ENCODE data around the gene NT5C1B.
A peak's percentile ranks its signal among the peaks of the same experiment; 100 is the strongest.
"Not testable (repeated sequence)": the region's sequence is repeated elsewhere in the genome, so short reads cannot be mapped to it uniquely, and the experiment has no call there.

Gene NT5C1B

DNA sequence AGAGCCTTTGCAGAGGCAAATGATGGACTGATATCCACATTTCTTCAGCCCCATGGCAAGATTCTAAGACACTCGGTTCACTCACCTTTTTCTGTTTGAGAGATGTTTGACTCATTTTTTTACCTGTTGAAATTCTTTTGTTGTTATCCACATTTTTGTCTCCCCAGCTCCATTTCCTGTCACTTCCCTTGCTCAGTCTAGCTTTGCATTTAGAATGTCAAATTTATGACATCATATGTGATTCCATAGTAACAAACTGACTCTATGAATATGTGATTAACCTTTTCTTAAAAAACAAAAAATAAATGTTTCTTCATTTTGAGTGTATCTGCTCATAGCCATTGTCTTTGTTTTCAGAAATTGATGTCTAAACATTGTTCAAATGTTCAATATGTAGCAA, at the start of gene NT5C1B:
Gene NT5C1B (minus strand): TSS at position 216 of the 400 bp plus-strand sequence. CDS start 101 bp downstream, at position 115.
- no peak for DNase-seq

DNA sequence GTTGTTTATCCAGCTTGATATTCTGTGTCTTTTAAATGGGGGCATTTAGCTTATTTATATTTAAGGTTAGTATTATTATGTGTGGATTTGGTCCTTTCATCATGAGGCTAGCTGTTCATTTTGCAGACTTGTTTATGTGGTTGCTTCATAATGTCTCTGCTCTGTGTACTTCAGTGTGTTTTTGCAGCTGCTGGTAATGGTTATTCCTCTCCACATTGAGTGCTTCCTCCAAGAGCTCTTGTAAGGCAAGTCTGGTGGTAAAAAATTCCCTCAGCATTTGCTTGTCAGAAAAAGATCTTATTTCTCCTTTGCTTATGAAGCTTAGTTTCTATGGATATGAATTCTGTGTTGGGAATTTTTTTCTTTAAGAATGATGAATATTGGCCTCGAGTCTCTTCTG, 47.8 kb upstream of the NT5C1B start:
- DNase-seq: no peak

- DNase-seq: not testable (repeated sequence)
Observed at GRCh38 chr2:18632699-18633098, 43.3 kb upstream of the NT5C1B start.

- DNase-seq: no peak
Observed at GRCh38 chr2:18630941-18631340, 41.6 kb upstream of the NT5C1B start.

GRCh38 chr2:18630541-18630940, 41.2 kb upstream of the NT5C1B start:
- no peak for DNase-seq

DNA sequence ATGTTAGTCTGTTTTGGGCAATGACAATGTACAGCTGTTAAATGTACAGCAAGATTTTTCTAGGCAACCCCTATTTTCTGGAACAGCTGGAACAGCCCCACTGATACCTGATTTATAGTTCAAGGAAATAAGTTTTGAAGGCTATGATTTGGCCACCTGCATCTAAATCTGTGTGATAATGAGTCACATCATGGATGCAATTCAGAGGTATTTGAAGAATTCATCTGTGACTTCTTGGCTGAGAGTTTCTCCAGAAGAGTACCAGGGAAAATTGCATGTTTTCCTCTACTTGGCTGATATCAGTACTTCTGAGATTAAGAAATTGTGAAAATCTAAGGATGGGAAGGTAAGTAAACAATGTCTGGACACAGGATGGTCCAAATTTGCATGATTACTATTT, 40.7 kb upstream of the NT5C1B start:
- peak; percentile 81 for DNase-seq

DNA sequence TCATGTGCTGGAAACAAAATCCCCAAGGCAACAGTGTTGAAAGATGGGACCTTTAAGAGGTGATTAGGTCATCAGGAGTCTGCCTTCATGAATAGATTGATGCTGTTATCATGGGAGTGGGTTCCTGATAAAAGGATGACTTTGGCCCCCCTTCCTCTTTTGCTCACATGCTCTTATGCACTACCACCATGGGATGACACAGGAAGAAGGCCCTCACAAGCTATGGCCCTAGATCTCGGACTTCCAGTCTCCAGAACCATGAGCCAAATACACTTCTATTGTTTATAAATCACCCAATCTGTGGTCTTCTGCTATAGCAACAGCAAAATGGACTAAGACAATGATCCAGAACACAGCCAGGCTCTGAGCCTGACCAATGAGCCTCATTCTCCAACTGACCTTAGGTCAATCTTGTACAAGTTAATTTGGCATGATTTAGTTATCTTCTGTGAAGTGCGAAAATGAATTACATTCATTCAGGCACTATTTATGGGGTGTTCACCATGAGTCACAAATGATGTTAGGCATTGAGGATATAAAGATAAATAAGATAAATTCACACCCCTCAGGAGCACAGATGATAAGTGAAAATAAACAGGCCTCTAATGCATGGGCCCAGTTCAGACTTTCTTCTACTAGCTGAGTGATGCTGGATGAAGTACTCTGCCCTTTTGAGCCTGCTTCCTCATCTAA, 37.7 kb upstream of the NT5C1B start:
- DNase-seq: peak; percentile 57

- peak; percentile 70 for DNase-seq
Observed at GRCh38 chr2:18626256-18626668, 36.9 kb upstream of the NT5C1B start.

GRCh38 chr2:18625563-18625962, 36.2 kb upstream of the NT5C1B start:
- no peak for DNase-seq

DNA sequence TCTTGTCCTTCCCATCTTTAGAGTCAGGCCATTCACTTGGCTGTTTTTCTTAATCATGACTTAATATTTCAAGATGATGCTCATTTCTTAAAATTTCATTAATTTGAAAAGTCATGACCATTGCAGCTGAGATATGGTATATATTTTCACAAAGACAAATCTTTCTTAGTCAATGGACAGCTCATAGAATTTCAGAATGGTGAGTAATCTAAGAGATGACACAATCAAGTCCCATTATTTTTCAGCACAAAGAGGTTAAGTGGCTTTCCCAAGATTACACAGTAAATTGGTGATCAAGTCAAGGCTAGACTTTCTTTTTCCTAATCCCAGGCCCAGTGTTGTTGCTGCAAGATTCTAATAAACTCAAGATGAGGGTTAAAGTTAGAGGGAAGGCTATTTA, 34.4 kb upstream of the NT5C1B start:
- DNase-seq: peak; percentile 54

- DNase-seq: no peak
Observed at GRCh38 chr2:18620867-18621632, 31.7 kb upstream of the NT5C1B start.

DNA sequence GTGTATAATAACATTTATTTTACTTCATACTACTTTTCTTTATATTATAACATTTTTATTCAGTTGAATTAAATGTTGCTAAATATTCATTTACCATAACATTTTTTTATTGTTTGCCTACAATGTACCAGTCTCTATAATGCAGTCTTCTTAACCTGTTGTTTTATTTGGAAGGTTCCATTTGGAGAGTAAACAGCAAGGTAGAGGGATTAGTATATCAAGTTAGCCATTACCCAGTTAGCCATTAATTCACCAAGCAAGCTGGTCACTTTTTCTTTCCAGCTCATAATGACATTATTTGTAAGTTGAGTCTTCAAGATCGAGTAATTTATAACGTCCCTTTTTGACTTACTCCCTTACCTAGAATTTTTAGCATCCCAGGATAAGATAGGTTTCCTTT, 29.7 kb upstream of the NT5C1B start:
- DNase-seq: no peak

GRCh38 chr2:18614041-18614440, 24.7 kb upstream of the NT5C1B start:
- peak; percentile 16 for DNase-seq

GRCh38 chr2:18612133-18612532, 22.8 kb upstream of the NT5C1B start:
- no peak for DNase-seq

DNA sequence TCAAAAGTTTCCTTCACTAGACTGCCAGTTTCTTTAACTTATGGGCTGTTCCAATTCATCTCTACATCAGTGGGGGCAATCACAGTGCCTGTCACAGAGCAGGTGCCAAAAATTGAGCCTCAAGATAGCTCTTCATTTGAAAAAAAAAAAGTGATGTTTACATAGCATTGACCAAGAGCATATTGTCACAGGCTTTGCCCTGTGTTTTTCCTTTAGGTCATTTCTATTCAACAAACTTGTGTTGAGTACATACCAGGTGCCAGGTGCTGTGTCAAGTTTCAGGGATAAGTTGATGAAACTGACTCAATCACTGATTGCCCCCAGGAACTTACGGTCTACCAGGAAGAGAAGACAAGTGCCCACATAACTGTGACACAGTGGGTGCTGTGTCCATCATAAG, 22.2 kb upstream of the NT5C1B start:
- DNase-seq: no peak

GRCh38 chr2:18611184-18611583, 21.8 kb upstream of the NT5C1B start:
- DNase-seq: no peak

GRCh38 chr2:18610651-18611050, 21.3 kb upstream of the NT5C1B start:
- DNase-seq: no peak

- no peak for DNase-seq
Observed at GRCh38 chr2:18610090-18610489, 20.7 kb upstream of the NT5C1B start.

- no peak for DNase-seq
Observed at GRCh38 chr2:18605115-18605514, 15.7 kb upstream of the NT5C1B start.

DNA sequence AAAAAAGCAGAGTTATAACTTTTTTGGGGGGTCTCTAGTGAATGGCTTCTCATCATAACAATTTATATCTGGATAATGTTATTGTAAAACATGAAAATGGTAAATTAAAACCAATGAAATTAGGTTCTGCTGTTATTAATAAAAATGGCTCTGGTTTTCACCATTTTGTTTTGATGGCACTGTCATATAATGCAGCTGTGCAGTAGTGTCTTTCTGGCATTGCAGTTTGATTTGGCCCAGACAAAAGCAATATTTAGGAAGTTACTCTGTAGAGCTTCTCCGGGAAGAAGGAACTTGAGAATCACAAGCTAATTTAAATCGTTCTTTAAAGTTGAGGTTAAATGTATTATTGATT, 15.1 kb upstream of the NT5C1B start:
- DNase-seq: no peak

- DNase-seq: no peak
Observed at GRCh38 chr2:18603854-18604530, 14.6 kb upstream of the NT5C1B start.

DNA sequence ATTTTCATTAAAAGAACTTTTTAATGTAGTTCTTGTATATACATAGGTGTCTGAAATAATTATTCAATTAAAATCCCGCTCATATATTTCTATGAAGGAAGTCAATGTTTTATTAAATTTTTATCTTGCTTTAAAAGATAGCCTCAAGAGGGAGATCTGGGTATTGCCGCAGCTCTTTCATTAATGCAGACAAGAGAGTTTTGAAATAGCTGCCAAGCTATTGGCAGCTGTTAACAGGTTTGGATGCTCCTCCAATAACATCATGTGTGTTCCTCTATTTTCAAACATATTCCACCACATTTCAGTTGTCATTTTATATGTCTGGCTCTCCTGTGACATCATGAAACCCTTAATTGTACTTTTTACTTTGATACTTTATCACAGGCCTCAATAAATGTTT, 12.9 kb upstream of the NT5C1B start:
- DNase-seq: no peak

GRCh38 chr2:18600255-18600613, 10.9 kb upstream of the NT5C1B start:
- no peak for DNase-seq

Measured in NCI-H226 (cell line).